H7 (cell line): ENCODE measurements around the gene ATAD2B. TPM values are rescaled to one million over a fixed set of nuclear protein-coding genes. Genes with fewer than 3 reads are reported as not detected.

Experiments used
- DNase-seq: peaks from one replicate; pipeline ENCODE4 v3.0.0; 2012
- H3K27me3 ChIP-seq: 2 replicates; pipeline ENCODE4 v1.6.0; 2011; ENCODE audit warnings: mild to moderate bottlenecking, low read length; ENCODE audit not compliant: control insufficient read depth, insufficient read depth
- H3K36me3 ChIP-seq: replicated peaks from 2 replicates; pipeline ENCODE4 v1.5.1; 2011; ENCODE audit warnings: low read length; ENCODE audit not compliant: control insufficient read depth, insufficient read depth
- H3K4me3 ChIP-seq: 2 replicates; pipeline ENCODE4 v1.5.1; 2011; ENCODE audit warnings: low read depth, mild to moderate bottlenecking, control low read depth, low read length, moderate library complexity; ENCODE audit not compliant: insufficient read depth
- total RNA-seq: library from RNA; depleted of rRNA; stranded (reverse); fragments of >200 nt; shearing (Covaris generic); gene quantifications from 2 replicates; pipeline ENCODE4 v1.2.3, GENCODE V29; 2014

Gene ATAD2B
- total RNA-seq, 1 experiment from 2014 or later = 9.5 TPM

GRCh38 chr2:23926290-23926749, 603 bp downstream of the ATAD2B start:
- peak overlapping the region; percentile 97 for H3K4me3 ChIP-seq
- H3K27me3 ChIP-seq = no peaks in the 10 kb centered on the region
- peak; percentile 77 for DNase-seq
- H3K36me3 ChIP-seq = no peaks in the 10 kb centered on the region; the same call in 1 of the 2 replicates

GRCh38 chr2:23925702-23926289, 1.1 kb downstream of the ATAD2B start:
- DNase-seq = peak; percentile 23
- Histone ChIP-seq H3K36me3 (no peaks in the 10 kb centered on the region), H3K27me3 (no peaks in the 10 kb centered on the region)

GRCh38 chr2:23924589-23925359, 2.1 kb downstream of the ATAD2B start:
- Histone ChIP-seq H3K27me3 (no peaks in the 10 kb centered on the region), H3K36me3 (no peaks in the 10 kb centered on the region), H3K4me3 (no peak overlapping the region)
- DNase-seq = no peak

More at GRCh38 chr2:23925702-23926289, 1.1 kb downstream of the ATAD2B start:
- peak overlapping the region; percentile 97 for H3K4me3 ChIP-seq

GRCh38 chr2:23918837-23919489, 8.0 kb downstream of the ATAD2B start:
- H3K36me3 ChIP-seq = no peaks in the 10 kb centered on the region
- H3K4me3 ChIP-seq = no peak overlapping the region
- no peak for DNase-seq
- no peaks in the 10 kb centered on the region for H3K27me3 ChIP-seq

- H3K36me3 ChIP-seq = no peaks in the 10 kb centered on the region
- DNase-seq = no peak
- no peak overlapping the region for H3K4me3 ChIP-seq
- no peaks in the 10 kb centered on the region for H3K27me3 ChIP-seq
These were observed 10.1 kb downstream of the ATAD2B start for GRCh38 chr2:23916727-23917405.

- DNase-seq = no peak
- Histone ChIP-seq H3K4me3 (no peak overlapping the region), H3K27me3 (no peaks in the 10 kb centered on the region), H3K36me3 (no peaks in the 10 kb centered on the region)
These were observed 11.6 kb downstream of the ATAD2B start for GRCh38 chr2:23915327-23915726.

- Histone ChIP-seq H3K36me3 (no peaks in the 10 kb centered on the region), H3K4me3 (no peak overlapping the region), H3K27me3 (no peaks in the 10 kb centered on the region)
- DNase-seq = no peak
These were observed 14.9 kb downstream of the ATAD2B start for GRCh38 chr2:23912054-23912453.

GRCh38 chr2:23905155-23905554, 21.8 kb downstream of the ATAD2B start:
- Histone ChIP-seq H3K36me3 (no peaks in the 10 kb centered on the region), H3K4me3 (no peak overlapping the region), H3K27me3 (no peaks in the 10 kb centered on the region)
- no peak for DNase-seq

GRCh38 chr2:23904692-23905091, 22.2 kb downstream of the ATAD2B start:
- no peak for DNase-seq
- Histone ChIP-seq H3K36me3 (no peaks in the 10 kb centered on the region), H3K4me3 (no peak overlapping the region), H3K27me3 (no peaks in the 10 kb centered on the region)

- Histone ChIP-seq H3K36me3 (no peaks in the 10 kb centered on the region), H3K27me3 (no peaks in the 10 kb centered on the region), H3K4me3 (no peak overlapping the region)
- no peak for DNase-seq
These were observed 22.7 kb downstream of the ATAD2B start for GRCh38 chr2:23904215-23904614.

GRCh38 chr2:23903034-23903433, 23.9 kb downstream of the ATAD2B start:
- H3K36me3 ChIP-seq = no peaks in the 10 kb centered on the region
- no peaks in the 10 kb centered on the region for H3K27me3 ChIP-seq
- H3K4me3 ChIP-seq = no peak overlapping the region
- no peak for DNase-seq

- H3K27me3 ChIP-seq = no peaks in the 10 kb centered on the region
- no peaks in the 10 kb centered on the region for H3K36me3 ChIP-seq
- no peak for DNase-seq
- no peak overlapping the region for H3K4me3 ChIP-seq
These were observed 24.7 kb downstream of the ATAD2B start for GRCh38 chr2:23901966-23902846.

GRCh38 chr2:23900541-23901322, 26.2 kb downstream of the ATAD2B start:
- Histone ChIP-seq H3K36me3 (no peaks in the 10 kb centered on the region), H3K4me3 (no peak overlapping the region), H3K27me3 (no peaks in the 10 kb centered on the region)
- no peak for DNase-seq
